NCI-H345 (cell line): ENCODE measurements around the gene USP44.
"Not testable (repeated sequence)": the region's sequence is repeated elsewhere in the genome, so short reads cannot be mapped to it uniquely, and the experiment has no call there.

Source experiments
- DNase-seq: peaks from one replicate; lab custom pipeline; 2025; lab: John Stamatoyannopoulos, UW

Gene USP44

GRCh38 chr12:95509300-95509699, 42.0 kb downstream of the USP44 start:
- no peak for DNase-seq

GRCh38 chr12:95506707-95507523, 44.4 kb downstream of the USP44 start:
- no peak for DNase-seq

GRCh38 chr12:95505039-95505438, 46.2 kb downstream of the USP44 start:
- DNase-seq: no peak

- DNase-seq: no peak
These were observed 47.1 kb downstream of the USP44 start for GRCh38 chr12:95504140-95504539.

- no peak for DNase-seq
These were observed 51.5 kb downstream of the USP44 start for GRCh38 chr12:95499772-95500171.

- no peak for DNase-seq
These were observed 52.3 kb downstream of the USP44 start for GRCh38 chr12:95498968-95499367.

GRCh38 chr12:95497031-95497430, 54.2 kb downstream of the USP44 start:
- no peak for DNase-seq

- no peak for DNase-seq
These were observed 55.8 kb downstream of the USP44 start for GRCh38 chr12:95495433-95495832.

GRCh38 chr12:95494888-95495287, 56.4 kb downstream of the USP44 start:
- DNase-seq: no peak

GRCh38 chr12:95492462-95492861, 58.8 kb downstream of the USP44 start:
- DNase-seq: no peak

- no peak for DNase-seq
These were observed 64.3 kb downstream of the USP44 start for GRCh38 chr12:95487024-95487423.

- DNase-seq: no peak
These were observed 66.8 kb downstream of the USP44 start for GRCh38 chr12:95484524-95484923.

GRCh38 chr12:95482564-95482963, 68.7 kb downstream of the USP44 start:
- not testable (repeated sequence) for DNase-seq

GRCh38 chr12:95481888-95482287, 69.4 kb downstream of the USP44 start:
- no peak for DNase-seq

GRCh38 chr12:95481072-95481471, 70.2 kb downstream of the USP44 start:
- no peak for DNase-seq

- DNase-seq: no peak
These were observed 71.0 kb downstream of the USP44 start for GRCh38 chr12:95480230-95480629.

- no peak for DNase-seq
These were observed 76.7 kb downstream of the USP44 start for GRCh38 chr12:95474660-95474958.

GRCh38 chr12:95473884-95474659, 77.2 kb downstream of the USP44 start, which contains the start of gene METAP2:
Gene METAP2 (plus strand): TSS chr12:95474152. CDS start chr12:95474180, 28 bp downstream.
- DNase-seq: peak; percentile 96

GRCh38 chr12:95473231-95473883, 77.9 kb downstream of the USP44 start:
- DNase-seq: peak; percentile 46

GRCh38 chr12:95470300-95470699, 81.0 kb downstream of the USP44 start:
- no peak for DNase-seq
